HG03571 (cell line): Measurements from ENCODE around the gene SEC23A.
"Not testable (repeated sequence)": the region's sequence is repeated elsewhere in the genome, so short reads cannot be mapped to it uniquely, and the experiment has no call there.

Source experiments
- ATAC-seq: cut with Tn5 transposase; IDR thresholded peaks from one replicate; pipeline ENCODE4 v1.9.1; 2021; ENCODE audit not compliant: unreplicated experiment

SEC23A gene

DNA sequence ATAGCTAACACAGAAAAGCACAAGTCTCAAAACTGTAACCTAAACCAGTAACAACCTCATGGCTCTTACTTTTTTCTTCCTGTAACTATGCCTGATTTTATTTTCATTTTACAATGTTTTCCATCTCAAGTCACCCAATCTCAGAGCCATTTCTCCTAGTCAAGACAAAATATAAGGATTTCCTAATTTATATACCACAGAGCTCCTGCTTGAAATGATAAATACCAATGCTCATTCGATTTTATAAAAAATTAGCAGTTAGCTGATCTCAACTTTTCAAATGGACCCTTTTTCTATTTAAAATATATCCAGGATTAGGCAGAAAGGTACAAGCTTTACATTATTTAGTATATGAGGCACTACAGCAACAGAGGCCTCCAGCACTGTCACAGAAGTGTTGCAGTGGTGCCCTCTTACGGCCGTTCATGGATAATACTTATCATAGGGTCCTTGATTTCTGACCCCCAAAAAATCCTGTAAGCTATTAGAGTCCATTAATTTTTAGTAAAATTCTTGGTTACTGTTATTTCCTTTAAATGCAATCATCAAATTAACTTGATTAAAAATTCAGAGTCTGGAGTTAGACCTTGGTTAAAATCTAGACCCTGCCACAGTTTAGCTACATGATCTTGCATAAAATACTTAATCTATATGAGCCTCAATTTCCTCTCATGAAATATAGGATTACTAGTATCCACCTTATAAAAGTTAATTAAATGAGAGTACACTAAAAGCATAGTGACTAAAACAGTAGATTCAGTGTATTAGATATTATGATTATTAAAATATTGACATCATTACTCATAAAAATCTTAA lies 68.3 kb downstream of the SEC23A start:
- no peak for ATAC-seq

DNA sequence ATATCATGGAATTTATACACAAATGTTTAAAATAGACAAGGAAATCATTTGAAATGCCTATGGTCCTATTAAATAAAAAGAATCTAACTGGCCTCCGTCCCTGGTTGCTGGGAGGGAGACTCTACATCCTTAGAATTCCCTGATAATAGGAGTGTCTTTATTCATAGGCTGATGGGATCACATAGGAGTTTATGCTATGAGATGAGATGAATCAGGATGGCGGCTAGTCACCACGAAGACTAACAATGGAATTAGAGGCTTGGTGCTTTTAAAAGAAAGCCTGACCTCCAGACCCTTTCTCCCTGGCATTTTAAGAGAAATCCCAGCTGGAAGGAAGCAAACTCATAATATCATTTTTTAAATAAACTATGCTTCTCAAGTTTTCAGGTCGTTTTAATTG lies 69.7 kb downstream of the SEC23A start:
- ATAC-seq: no peak

DNA sequence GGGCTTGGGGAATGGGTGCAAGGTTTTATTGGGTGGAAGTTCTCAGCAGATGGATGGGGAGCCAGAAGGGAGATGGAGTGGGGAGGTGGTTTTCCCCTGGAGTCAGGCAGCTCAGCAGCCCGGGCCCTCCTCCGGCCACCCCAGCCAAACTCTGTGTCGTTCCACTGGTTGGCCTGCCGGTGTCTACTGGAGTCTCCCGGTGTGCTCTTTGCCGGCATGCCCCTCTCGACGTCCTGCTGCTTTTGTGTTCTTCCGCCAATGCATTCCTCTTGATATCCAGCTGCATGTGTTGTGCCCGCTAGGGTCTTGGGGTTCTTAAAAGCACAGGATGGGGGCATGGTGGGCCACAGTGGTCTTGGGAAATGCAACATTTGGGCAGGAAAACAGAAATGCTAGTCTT lies 72.8 kb downstream of the SEC23A start:
- no peak for ATAC-seq

DNA sequence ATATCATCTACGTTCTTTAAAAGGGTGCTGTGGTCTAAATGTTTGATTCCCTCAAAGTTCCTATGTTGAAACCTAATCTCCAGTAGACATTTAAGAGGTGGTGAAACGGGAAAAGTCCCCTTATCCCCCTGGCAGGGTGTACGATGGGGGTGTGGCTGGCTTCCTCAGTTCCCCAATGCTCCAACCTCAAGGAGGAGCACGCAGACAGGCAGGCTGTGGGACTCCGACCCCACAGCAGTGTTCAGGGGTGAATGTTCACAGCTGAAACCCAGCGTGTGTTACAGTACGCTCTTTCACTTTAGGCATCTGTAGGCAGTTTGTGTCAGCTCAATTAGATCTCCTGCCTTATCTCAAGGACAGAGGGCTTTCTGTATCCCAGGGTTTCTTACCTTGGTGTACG lies 73.2 kb downstream of the SEC23A start:
- ATAC-seq: no peak

DNA sequence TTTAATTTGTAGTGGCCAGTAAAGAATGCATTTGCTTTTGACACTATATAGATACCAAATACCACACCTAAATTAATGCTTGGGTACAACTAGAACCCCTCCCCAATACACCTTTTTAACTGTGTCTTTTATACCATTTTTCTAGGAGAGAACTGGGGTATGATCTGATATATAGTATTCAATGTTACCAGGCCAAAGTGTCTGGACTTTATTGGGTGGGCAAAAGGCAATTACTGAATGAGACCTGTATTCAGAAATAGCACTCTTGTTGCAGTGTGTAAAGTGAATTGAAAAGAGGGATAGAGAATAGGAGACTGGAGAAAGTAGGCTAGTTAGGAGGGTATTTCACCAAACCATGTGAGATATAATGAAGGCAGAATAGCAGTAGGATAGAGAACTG lies 74.4 kb downstream of the SEC23A start:
- no peak for ATAC-seq

DNA sequence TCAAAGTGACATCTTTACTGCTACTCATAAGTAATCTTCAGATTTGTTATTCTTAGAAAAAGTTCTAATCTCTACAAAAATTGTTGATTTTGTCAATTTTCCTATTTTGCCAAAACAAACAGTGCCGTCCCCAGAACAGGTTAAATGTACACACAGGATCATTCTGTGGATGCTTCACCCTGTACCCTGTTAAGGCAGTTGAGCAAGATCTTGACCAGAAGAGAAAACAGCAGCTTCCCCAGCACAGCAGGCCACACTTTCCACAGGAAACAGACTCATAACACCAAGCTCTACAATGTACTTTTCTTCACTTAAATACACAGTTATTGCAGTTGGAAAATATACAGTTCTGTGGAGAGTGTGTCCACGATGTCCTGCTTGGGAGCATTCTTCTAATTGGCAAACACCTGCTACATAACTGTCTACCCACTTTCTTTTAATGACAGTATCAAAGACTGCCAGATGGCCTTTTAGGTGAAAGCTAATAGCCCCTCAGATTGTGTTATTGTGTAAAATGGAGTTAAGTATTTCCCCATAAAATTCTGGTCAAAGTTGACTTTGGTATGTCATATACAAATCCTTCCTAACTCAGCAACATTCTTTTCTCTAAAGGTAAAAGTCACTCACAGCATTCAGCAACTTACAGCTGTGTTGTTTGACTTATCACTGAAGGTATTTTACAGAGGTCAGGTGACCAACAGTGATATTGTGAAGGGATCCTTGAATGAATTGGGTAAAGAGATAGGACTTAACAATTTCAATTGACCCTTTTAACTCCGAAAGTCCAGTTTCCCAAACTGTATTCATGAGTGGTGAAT lies 77.0 kb downstream of the SEC23A start:
- no peak for ATAC-seq

DNA sequence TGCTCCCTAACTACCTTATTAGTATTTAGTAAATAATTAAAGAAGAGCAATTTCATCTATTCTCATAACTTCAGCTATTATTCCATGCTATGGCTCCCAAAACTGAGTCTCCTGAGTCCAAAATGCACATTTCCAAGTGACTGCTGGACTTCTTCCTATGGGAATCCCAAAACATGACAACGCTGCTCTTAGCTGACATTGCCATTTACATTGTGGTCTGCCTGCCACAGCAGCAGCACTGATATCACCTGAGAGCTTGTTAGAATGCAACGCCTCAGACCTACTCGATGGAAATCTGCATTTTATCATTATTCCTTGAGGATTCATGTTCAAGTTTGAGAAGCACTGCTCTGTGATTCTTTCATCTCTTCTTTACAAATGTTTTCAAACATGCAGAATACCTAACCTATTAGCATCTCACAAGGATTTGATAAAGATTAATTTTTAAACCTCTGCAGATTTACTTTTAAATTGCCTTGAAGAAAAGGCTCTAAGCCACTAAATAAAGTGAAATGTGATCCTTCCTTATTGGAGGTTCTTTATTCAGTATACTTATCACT lies 77.7 kb downstream of the SEC23A start:
- no peak for ATAC-seq

DNA sequence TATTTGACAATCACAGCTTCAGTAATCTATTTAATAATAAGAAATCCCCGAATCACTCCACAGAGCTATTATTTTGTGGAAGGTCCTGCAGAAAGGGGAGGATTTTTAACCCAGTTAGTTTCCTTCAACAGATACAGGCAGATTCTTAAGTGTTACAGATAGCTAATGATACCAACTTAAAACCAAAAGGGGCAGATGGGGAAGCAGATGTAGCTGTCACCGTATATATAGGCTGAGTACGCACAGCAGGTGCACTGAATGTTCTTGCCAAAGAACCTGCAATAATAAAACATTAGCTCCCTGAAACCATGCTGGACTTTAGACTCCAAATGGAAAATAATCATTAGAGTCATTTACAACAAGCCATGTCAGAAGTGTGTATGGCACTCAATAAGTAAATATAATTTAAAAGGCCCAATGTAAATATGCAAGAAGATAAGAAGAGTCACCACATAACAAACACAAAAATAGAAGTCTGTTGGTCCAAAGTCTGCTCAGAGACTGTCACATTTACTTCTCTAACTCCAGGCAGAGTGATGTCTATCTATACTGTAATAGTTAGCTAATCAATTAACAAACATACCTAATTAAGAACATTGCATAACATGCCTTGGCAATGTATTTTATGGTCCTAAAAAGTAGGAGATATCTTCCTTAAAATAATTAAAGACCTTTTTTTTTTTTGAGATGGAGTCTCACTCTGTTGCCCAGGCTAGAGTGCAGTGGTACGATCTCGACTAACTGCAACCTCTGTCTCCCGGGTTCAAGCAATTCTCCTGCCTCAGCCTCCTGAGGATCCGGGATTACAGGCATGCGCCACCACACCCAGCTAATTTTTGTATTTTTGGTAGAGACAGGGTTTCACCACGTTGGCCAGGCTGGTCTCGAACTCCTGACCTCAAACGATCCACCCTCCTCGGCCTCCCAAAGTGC lies 78.8 kb downstream of the SEC23A start:
- ATAC-seq: no peak

DNA sequence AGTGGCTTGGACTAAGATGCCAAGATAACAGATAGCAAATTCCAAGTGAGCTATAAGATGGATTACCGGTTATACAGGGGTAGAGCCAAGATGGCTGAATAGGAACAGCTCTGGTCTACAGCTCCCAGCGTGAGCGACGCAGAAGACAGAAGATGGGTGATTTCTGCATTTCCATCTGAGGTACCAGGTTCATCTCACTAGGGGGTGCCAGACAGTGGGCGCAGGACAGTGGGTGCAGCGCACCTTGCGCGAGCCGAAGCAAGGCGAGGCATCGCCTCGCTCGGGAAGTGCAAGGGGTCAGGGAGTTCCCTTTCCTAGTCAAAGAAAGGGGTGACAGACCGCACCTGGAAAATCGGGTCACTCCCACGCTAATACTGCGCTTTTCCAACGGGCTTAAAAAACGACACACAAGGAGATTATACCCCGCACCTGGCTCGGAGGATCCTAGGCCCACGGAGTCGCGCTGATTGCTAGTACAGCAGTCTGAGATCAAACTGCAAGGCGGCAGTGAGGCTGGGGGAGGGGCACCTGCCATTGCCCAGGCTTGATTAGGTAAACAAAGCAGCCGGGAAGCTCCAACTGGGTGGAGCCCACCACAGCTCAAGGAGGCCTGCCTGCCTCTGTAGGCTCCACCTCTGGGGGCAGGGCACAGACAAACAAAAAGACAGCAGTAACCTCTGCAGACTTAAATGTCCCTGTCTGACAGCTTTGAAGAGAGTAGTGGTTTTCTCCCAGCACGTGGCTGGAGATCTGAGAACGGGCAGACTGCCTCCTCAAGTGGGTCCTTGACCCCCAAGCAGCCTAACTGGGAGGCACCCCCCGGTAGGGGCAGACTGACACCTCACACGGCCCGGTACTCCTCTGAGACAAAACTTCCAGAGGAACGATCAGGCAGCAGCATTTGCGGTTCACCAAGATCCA lies 85.7 kb downstream of the SEC23A start:
- not testable (repeated sequence) for ATAC-seq

- ATAC-seq: no peak
Observed at GRCh38 chr14:39016733-39017095, 86.3 kb downstream of the SEC23A start.

GRCh38 chr14:39015964-39016577 lies 87.0 kb downstream of the SEC23A start:
- ATAC-seq: no peak

- no peak for ATAC-seq
Observed at GRCh38 chr14:39015360-39015961, 87.6 kb downstream of the SEC23A start.

- no peak for ATAC-seq
Observed at GRCh38 chr14:39014460-39014859, 88.6 kb downstream of the SEC23A start.

- not testable (repeated sequence) for ATAC-seq
Observed at GRCh38 chr14:39008965-39009364, 94.1 kb downstream of the SEC23A start.

GRCh38 chr14:39006721-39007410 lies 96.2 kb downstream of the SEC23A start:
- ATAC-seq: no peak

- no peak for ATAC-seq
Observed at GRCh38 chr14:39005044-39005880, 97.8 kb downstream of the SEC23A start.

GRCh38 chr14:38999949-39000348 lies 103.1 kb downstream of the SEC23A start:
- ATAC-seq: no peak

- ATAC-seq: no peak
Observed at GRCh38 chr14:38994731-38995130, 108.3 kb downstream of the SEC23A start.
